ENCODE measurements around the gene ZACN. TPM values are rescaled to one million over a fixed set of nuclear protein-coding genes. Genes with fewer than 3 reads are reported as not detected.
"Not testable (repeated sequence)": the region's sequence is repeated elsewhere in the genome, so short reads cannot be mapped to it uniquely, and the experiment has no call there.

ZACN gene
- total RNA-seq, 1 donor from 2014 or later, result 0.23 TPM

DNA sequence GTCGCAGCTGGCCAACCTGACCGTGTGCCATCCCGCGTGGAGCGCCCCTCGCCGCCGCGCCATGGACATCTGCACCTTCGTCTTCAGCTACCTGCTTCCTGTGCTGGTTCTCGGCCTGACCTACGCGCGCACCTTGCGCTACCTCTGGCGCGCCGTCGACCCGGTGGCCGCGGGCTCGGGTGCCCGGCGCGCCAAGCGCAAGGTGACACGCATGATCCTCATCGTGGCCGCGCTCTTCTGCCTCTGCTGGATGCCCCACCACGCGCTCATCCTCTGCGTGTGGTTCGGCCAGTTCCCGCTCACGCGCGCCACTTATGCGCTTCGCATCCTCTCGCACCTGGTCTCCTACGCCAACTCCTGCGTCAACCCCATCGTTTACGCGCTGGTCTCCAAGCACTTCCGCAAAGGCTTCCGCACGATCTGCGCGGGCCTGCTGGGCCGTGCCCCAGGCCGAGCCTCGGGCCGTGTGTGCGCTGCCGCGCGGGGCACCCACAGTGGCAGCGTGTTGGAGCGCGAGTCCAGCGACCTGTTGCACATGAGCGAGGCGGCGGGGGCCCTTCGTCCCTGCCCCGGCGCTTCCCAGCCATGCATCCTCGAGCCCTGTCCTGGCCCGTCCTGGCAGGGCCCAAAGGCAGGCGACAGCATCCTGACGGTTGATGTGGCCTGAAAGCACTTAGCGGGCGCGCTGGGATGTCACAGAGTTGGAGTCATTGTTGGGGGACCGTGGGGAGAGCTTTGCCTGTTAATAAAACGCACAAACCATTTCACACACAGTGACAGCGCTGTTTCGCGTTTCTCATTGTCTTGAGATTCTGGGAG lies 2.0 kb upstream of the ZACN start:
- DNase-seq (ENCODE audit: low read depth), result no peak
- peaks cover 13% of the 10 kb centered on the region for H3K4me1 ChIP-seq (ENCODE audit: insufficient read depth, low read length)

DNA sequence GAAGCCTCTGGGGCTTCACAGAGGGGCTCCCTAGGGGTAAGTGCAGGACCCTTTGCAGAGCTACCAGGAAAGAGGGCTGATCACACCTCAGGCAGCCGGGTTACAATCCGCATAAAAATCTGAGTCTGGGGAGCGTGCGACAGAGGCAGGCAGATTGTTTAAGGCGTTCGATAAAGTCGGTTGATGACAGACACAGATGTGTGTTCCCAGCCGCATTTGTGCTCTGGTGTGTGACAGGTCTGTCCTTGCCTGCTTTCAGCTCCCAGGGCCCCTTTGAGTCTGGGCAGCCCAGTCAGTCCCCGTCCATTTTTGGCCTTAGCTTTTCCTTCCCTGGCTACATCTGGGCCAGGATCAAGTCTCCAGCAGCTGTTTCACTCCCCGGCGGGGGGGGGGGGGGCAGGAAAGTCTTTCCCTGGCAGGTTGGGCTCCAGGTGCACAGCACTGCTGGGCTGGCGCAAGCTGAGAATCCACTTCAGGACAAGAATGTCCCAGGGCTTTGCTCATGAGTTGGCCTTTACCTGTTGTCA lies 1.3 kb upstream of the ZACN start:
- no peak overlapping the region for H3K27ac Mint-ChIP-seq (ENCODE audit: unreplicated experiment)
- peaks cover 12% of the 10 kb centered on the region for H3K4me1 ChIP-seq (ENCODE audit: insufficient read depth, low read length)
- H3K27ac ChIP-seq (ENCODE audit: low read depth, low read length), result no peak overlapping the region
- peaks cover 52% of the 10 kb centered on the region for H3K27me3 Mint-ChIP-seq (ENCODE audit: low read depth, unreplicated experiment)
- H3K4me3 ChIP-seq (ENCODE audit: insufficient read depth, low read depth, low read length), result no peak overlapping the region
- no peak overlapping the region for H3K4me2 ChIP-seq (ENCODE audit: low read length)
- H4K20me1 ChIP-seq (ENCODE audit: insufficient read depth, low read length), result peaks cover 28% of the 10 kb centered on the region
- no peaks in the 10 kb centered on the region for H3K36me3 ChIP-seq (ENCODE audit: insufficient read depth, low read length)
- no peaks in the 10 kb centered on the region for H3K9me3 ChIP-seq (ENCODE audit: insufficient read depth, low read depth, low read length)
- peak; percentile 21 for TF ChIP-seq EZH2 (IDR thresholded peaks at IDR 0.05; ENCODE audit: insufficient read depth, low read length)
- TF ChIP-seq, protein P1, sequence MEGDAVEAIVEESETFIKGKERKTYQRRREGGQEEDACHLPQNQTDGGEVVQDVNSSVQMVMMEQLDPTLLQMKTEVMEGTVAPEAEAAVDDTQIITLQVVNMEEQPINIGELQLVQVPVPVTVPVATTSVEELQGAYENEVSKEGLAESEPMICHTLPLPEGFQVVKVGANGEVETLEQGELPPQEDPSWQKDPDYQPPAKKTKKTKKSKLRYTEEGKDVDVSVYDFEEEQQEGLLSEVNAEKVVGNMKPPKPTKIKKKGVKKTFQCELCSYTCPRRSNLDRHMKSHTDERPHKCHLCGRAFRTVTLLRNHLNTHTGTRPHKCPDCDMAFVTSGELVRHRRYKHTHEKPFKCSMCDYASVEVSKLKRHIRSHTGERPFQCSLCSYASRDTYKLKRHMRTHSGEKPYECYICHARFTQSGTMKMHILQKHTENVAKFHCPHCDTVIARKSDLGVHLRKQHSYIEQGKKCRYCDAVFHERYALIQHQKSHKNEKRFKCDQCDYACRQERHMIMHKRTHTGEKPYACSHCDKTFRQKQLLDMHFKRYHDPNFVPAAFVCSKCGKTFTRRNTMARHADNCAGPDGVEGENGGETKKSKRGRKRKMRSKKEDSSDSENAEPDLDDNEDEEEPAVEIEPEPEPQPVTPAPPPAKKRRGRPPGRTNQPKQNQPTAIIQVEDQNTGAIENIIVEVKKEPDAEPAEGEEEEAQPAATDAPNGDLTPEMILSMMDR (IDR thresholded peaks at IDR 0.05; ENCODE audit: insufficient read depth, low read depth, low read length), result no peak
- FAIRE-seq (no peak), DNase-seq (ENCODE audit: low read depth) (no peak)
- peaks cover 3% of the 10 kb centered on the region for H3K79me2 ChIP-seq (ENCODE audit: insufficient read depth, low read length)
- peaks cover 71% of the 10 kb centered on the region for H3K27me3 ChIP-seq (ENCODE audit: insufficient read depth, low read length)
- H3K4me1 Mint-ChIP-seq (ENCODE audit: low read depth, unreplicated experiment), result peaks cover 14% of the 10 kb centered on the region
- no peak overlapping the region for H2AFZ ChIP-seq (ENCODE audit: low read depth, low read length)
- no peaks in the 10 kb centered on the region for H3K9me3 Mint-ChIP-seq (ENCODE audit: unreplicated experiment)
- peaks cover 4% of the 10 kb centered on the region for H3K36me3 Mint-ChIP-seq (ENCODE audit: low read depth, unreplicated experiment)
- no peak overlapping the region for H3K9ac ChIP-seq (ENCODE audit: low read length)
- H3K4me3 Mint-ChIP-seq (ENCODE audit: unreplicated experiment), result no peak overlapping the region

More for the DNA sequence above, 2.0 kb upstream of the ZACN start:
- H3K4me2 ChIP-seq (ENCODE audit: low read length), result peak overlapping the region; percentile 26
- no peak for FAIRE-seq
- Mint-ChIP-seq H3K36me3 (ENCODE audit: low read depth, unreplicated experiment) (peaks cover 4% of the 10 kb centered on the region), H3K4me1 (ENCODE audit: low read depth, unreplicated experiment) (peaks cover 9% of the 10 kb centered on the region), H3K27me3 (ENCODE audit: low read depth, unreplicated experiment) (peaks cover 52% of the 10 kb centered on the region), H3K4me3 (ENCODE audit: unreplicated experiment) (no peak overlapping the region), H3K27ac (ENCODE audit: unreplicated experiment) (peak overlapping the region; percentile 58), H3K9me3 (ENCODE audit: unreplicated experiment) (no peaks in the 10 kb centered on the region)
- H3K36me3 ChIP-seq (ENCODE audit: insufficient read depth, low read length), result no peaks in the 10 kb centered on the region
- TF ChIP-seq, protein P1 (IDR thresholded peaks at IDR 0.05; ENCODE audit: insufficient read depth, low read depth, low read length), result no peak
- TF ChIP-seq EZH2 (IDR thresholded peaks at IDR 0.05; ENCODE audit: insufficient read depth, low read length), result peak; percentile 79
- H3K4me3 ChIP-seq (ENCODE audit: insufficient read depth, low read depth, low read length), result no peak overlapping the region
- peaks cover 71% of the 10 kb centered on the region for H3K27me3 ChIP-seq (ENCODE audit: insufficient read depth, low read length)
- no peaks in the 10 kb centered on the region for H3K9me3 ChIP-seq (ENCODE audit: insufficient read depth, low read depth, low read length)
- peaks cover 7% of the 10 kb centered on the region for H3K79me2 ChIP-seq (ENCODE audit: insufficient read depth, low read length)
- H3K9ac ChIP-seq (ENCODE audit: low read length), result no peak overlapping the region
- peaks cover 28% of the 10 kb centered on the region for H4K20me1 ChIP-seq (ENCODE audit: insufficient read depth, low read length)
- H2AFZ ChIP-seq (ENCODE audit: low read depth, low read length), result no peak overlapping the region
- H3K27ac ChIP-seq (ENCODE audit: low read depth, low read length), result no peak overlapping the region

DNA sequence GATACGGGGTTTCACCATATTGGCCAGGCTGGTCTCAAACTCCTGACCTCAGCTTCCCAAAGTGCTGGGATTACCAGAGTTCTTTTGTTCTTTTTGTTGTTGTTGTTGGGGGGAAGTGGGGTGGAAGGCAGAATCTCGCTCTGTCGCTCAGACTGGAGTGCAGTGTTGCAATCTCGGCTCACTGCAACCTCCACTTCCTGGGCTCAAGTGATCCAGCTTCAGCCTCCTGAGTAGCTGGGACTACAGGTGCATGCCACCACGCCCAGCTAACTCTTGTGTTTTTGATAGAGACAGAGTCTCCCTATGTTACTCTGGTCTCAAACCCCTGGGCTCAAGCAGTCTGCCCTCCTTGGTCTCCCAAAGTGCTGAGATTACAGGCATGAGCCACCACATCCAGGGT lies 612 bp upstream of the ZACN start:
- Histone ChIP-seq H3K27me3 (ENCODE audit: insufficient read depth, low read length) (peaks cover 71% of the 10 kb centered on the region), H4K20me1 (ENCODE audit: insufficient read depth, low read length) (peaks cover 28% of the 10 kb centered on the region)
- H3K27ac ChIP-seq (ENCODE audit: low read depth, low read length); H3K9ac ChIP-seq (ENCODE audit: low read length); FAIRE-seq; H2AFZ ChIP-seq (ENCODE audit: low read depth, low read length); H3K27ac Mint-ChIP-seq (ENCODE audit: unreplicated experiment); H3K36me3 ChIP-seq (ENCODE audit: insufficient read depth, low read length); H3K9me3 ChIP-seq (ENCODE audit: insufficient read depth, low read depth, low read length); H3K9me3 Mint-ChIP-seq (ENCODE audit: unreplicated experiment); H3K36me3 Mint-ChIP-seq (ENCODE audit: low read depth, unreplicated experiment); H3K4me2 ChIP-seq (ENCODE audit: low read length); H3K4me3 Mint-ChIP-seq (ENCODE audit: unreplicated experiment); DNase-seq (ENCODE audit: low read depth); H3K4me3 ChIP-seq (ENCODE audit: insufficient read depth, low read depth, low read length); H3K79me2 ChIP-seq (ENCODE audit: insufficient read depth, low read length); H3K4me1 ChIP-seq (ENCODE audit: insufficient read depth, low read length): not testable (repeated sequence)
- peaks cover 52% of the 10 kb centered on the region for H3K27me3 Mint-ChIP-seq (ENCODE audit: low read depth, unreplicated experiment)
- peaks cover 16% of the 10 kb centered on the region for H3K4me1 Mint-ChIP-seq (ENCODE audit: low read depth, unreplicated experiment)

All from astrocyte (in vitro differentiated cells and primary cell).